SH-SY5Y (cell line): ENCODE data around the gene PTPRT.

Experiments used
- GATA2 ChIP-seq: IDR thresholded peaks from 2 replicates; pipeline ENCODE4 v1.6.1; 2011; ENCODE audit warnings: mild to moderate bottlenecking, low read depth, low read length
- GATA3 ChIP-seq: IDR thresholded peaks from 2 replicates; pipeline ENCODE4 v1.6.1; 2011; ENCODE audit warnings: low read depth, mild to moderate bottlenecking, low read length, moderate library complexity

PTPRT gene

GRCh38 chr20:43034981-43035724 lies 154.6 kb downstream of the PTPRT start:
- TF ChIP-seq GATA2 (no peak), GATA3 (no peak)

- TF ChIP-seq GATA3: no peak
- TF ChIP-seq GATA2: no peak
Observed at GRCh38 chr20:43032459-43032858, 157.2 kb downstream of the PTPRT start.

GRCh38 chr20:43029176-43029575 lies 160.5 kb downstream of the PTPRT start:
- TF ChIP-seq GATA3 (no peak), GATA2 (no peak)

GRCh38 chr20:43028470-43028869 lies 161.2 kb downstream of the PTPRT start:
- TF ChIP-seq GATA3: no peak
- no peak for TF ChIP-seq GATA2

GRCh38 chr20:43023836-43024235 lies 165.9 kb downstream of the PTPRT start:
- no peak for TF ChIP-seq GATA3
- no peak for TF ChIP-seq GATA2

GRCh38 chr20:43022568-43022967 lies 167.1 kb downstream of the PTPRT start:
- no peak for TF ChIP-seq GATA3
- no peak for TF ChIP-seq GATA2

GRCh38 chr20:43022081-43022480 lies 167.6 kb downstream of the PTPRT start:
- TF ChIP-seq GATA3 (no peak), GATA2 (no peak)

- TF ChIP-seq GATA3: no peak
- no peak for TF ChIP-seq GATA2
Observed at GRCh38 chr20:43017241-43018030, 172.3 kb downstream of the PTPRT start.

- no peak for TF ChIP-seq GATA3
- TF ChIP-seq GATA2: no peak
Observed at GRCh38 chr20:43016257-43016656, 173.4 kb downstream of the PTPRT start.

GRCh38 chr20:43015566-43015965 lies 174.1 kb downstream of the PTPRT start:
- TF ChIP-seq GATA3 (no peak), GATA2 (no peak)

- TF ChIP-seq GATA2: no peak
- TF ChIP-seq GATA3: no peak
Observed at GRCh38 chr20:43014206-43014605, 175.5 kb downstream of the PTPRT start.

- TF ChIP-seq GATA3 (no peak), GATA2 (no peak)
Observed at GRCh38 chr20:43011491-43011890, 178.2 kb downstream of the PTPRT start.

GRCh38 chr20:43009532-43009931 lies 180.2 kb downstream of the PTPRT start:
- TF ChIP-seq GATA2 (no peak), GATA3 (no peak)

- TF ChIP-seq GATA2: no peak
- TF ChIP-seq GATA3: no peak
Observed at GRCh38 chr20:43007525-43007924, 182.2 kb downstream of the PTPRT start.
